ENCODE measurements around the gene TBC1D7. TPM values are rescaled to one million over a fixed set of nuclear protein-coding genes. Genes with fewer than 3 reads are reported as not detected.

Gene TBC1D7
- total and polyA plus RNA-seq, 2 donors (not counting 1 experiment from before 2014, with no cell fraction given), result 21.5 to 22.3 TPM

- Histone ChIP-seq H3K9me3 (ENCODE audit: control extremely low read depth in 1 of 3, control insufficient read depth in 2 of 3, insufficient read depth in 1 of 3, low read length in 2 of 3) (peaks cover 0 to 2% (median 0%) of the 10 kb centered on the region in 3 donors), H3K9ac (ENCODE audit: low read length) (no peak overlapping the region), H3K27me3 (replicated peaks in 1 of 4; ENCODE audit: control extremely low read depth in 1 of 4, control insufficient read depth in 3 of 4, insufficient read depth in 4 of 4, low read length in 3 of 4) (no peaks in the 10 kb centered on the region), H3K4me2 (replicated peaks; ENCODE audit: low read depth, low read length, poor library complexity, severe bottlenecking) (no peak overlapping the region), H3K36me3 (replicated peaks in 1 of 2; ENCODE audit: control extremely low read depth in 1 of 2, control insufficient read depth in 1 of 2, extremely low read depth in 1 of 2, insufficient read depth in 2 of 2, low read length in 1 of 2) (peaks cover 9 to 92% of the 10 kb centered on the region in 2 experiments), H3K4me1 (ENCODE audit: control insufficient read depth in 2 of 2, insufficient read depth in 2 of 2, low read length in 2 of 2) (peaks cover 56 to 70% of the 10 kb centered on the region in 2 donors), H3K79me2 (ENCODE audit: control insufficient read depth, insufficient read depth, low read length) (peaks cover 60% of the 10 kb centered on the region), H3K4me3 (ENCODE audit: control extremely low read depth in 1 of 5, extremely low read depth in 1 of 5, insufficient read depth in 1 of 5, low read depth in 2 of 5, low read length in 4 of 5) (no peak overlapping the region), H3K27ac (ENCODE audit: low read length in 2 of 2) (no peak overlapping the region), H4K20me1 (ENCODE audit: control insufficient read depth, insufficient read depth, low read length, poor library complexity, severe bottlenecking) (peaks cover 68% of the 10 kb centered on the region), H2AFZ (ENCODE audit: insufficient read depth, low read depth, low read length, poor library complexity, severe bottlenecking) (no peak overlapping the region)
- intact Hi-C loops (cut with micrococcal nuclease), result no loop called here
- ChIA-PET POLR2A (no interaction called here), CTCF (no interaction called here)
- H3K9me3 Mint-ChIP-seq (ENCODE audit: insufficient read depth), result no peaks in the 10 kb centered on the region
- H3K4me3 Mint-ChIP-seq, result no peak overlapping the region
- TF ChIP-seq EZH2 (IDR thresholded peaks at IDR 0.05; ENCODE audit: borderline replicate concordance, insufficient read depth, low read depth, low read length, poor library complexity, severe bottlenecking), result no peak
- no peak for TF ChIP-seq CTCF (IDR thresholded peaks at IDR 0.05)
- peaks cover 81% of the 10 kb centered on the region for H3K4me1 Mint-ChIP-seq
- DNase-seq (no peak), ATAC-seq (ENCODE audit: low read depth) (no peak)
- H3K27ac Mint-ChIP-seq, result no peak overlapping the region
- no peaks in the 10 kb centered on the region for H3K27me3 Mint-ChIP-seq
- WGBS (ENCODE audit: insufficient coverage), result 99% methylated on average over 9 of the region's 9 CpGs
Measured at GRCh38 chr6:13281686-13282085, 46.7 kb downstream of the TBC1D7 start.

GRCh38 chr6:13280254-13280653 is 48.1 kb downstream of the TBC1D7 start:
- ATAC-seq (ENCODE audit: low read depth), result peak; percentile 52
- Mint-ChIP-seq H3K27ac (peak overlapping the region; percentile 65), H3K4me1 (peaks cover 78% of the 10 kb centered on the region), H3K27me3 (no peaks in the 10 kb centered on the region), H3K9me3 (ENCODE audit: insufficient read depth) (no peaks in the 10 kb centered on the region), H3K4me3 (peak overlapping the region; percentile 26)
- Histone ChIP-seq H3K4me3 (ENCODE audit: control extremely low read depth in 1 of 5, extremely low read depth in 1 of 5, insufficient read depth in 1 of 5, low read depth in 2 of 5, low read length in 4 of 5) (no peak overlapping the region), H3K9me3 (ENCODE audit: control extremely low read depth in 1 of 3, control insufficient read depth in 2 of 3, insufficient read depth in 1 of 3, low read length in 2 of 3) (no peaks in the 10 kb centered on the region), H3K36me3 (replicated peaks in 1 of 2; ENCODE audit: control extremely low read depth in 1 of 2, control insufficient read depth in 1 of 2, extremely low read depth in 1 of 2, insufficient read depth in 2 of 2, low read length in 1 of 2) (peaks cover 6 to 90% of the 10 kb centered on the region in 2 experiments), H3K4me1 (ENCODE audit: control insufficient read depth in 2 of 2, insufficient read depth in 2 of 2, low read length in 2 of 2) (peaks cover 52 to 67% of the 10 kb centered on the region in 2 donors), H3K4me2 (replicated peaks; ENCODE audit: low read depth, low read length, poor library complexity, severe bottlenecking) (peak overlapping the region; percentile 30), H3K27me3 (replicated peaks in 1 of 4; ENCODE audit: control extremely low read depth in 1 of 4, control insufficient read depth in 3 of 4, insufficient read depth in 4 of 4, low read length in 3 of 4) (no peaks in the 10 kb centered on the region), H3K27ac (ENCODE audit: low read length in 2 of 2) (peak overlapping the region in 1 of 2 donors; percentile 50), H2AFZ (ENCODE audit: insufficient read depth, low read depth, low read length, poor library complexity, severe bottlenecking) (no peak overlapping the region), H3K9ac (ENCODE audit: low read length) (no peak overlapping the region), H3K79me2 (ENCODE audit: control insufficient read depth, insufficient read depth, low read length) (peaks cover 72% of the 10 kb centered on the region), H4K20me1 (ENCODE audit: control insufficient read depth, insufficient read depth, low read length, poor library complexity, severe bottlenecking) (peaks cover 56% of the 10 kb centered on the region)
- ChIA-PET POLR2A (no interaction called here), CTCF (interaction anchor here (2.4 to 8.2 kb wide), 3 partner anchors 23 to 86 kb away, joined by 7 to 152 read pairs (median 31); no protein-coding TSS in a partner anchor)
- DNase-seq, result peak; percentile 75
- WGBS (ENCODE audit: insufficient coverage), result no CpG with 5 or more reads among the region's 4 CpGs
- intact Hi-C loops (cut with micrococcal nuclease), result no loop called here
- no peak for TF ChIP-seq CTCF (IDR thresholded peaks at IDR 0.05)
- no peak for TF ChIP-seq EZH2 (IDR thresholded peaks at IDR 0.05; ENCODE audit: borderline replicate concordance, insufficient read depth, low read depth, low read length, poor library complexity, severe bottlenecking)

Data from B cell (primary cell).